IMR-90 (cell line): ENCODE measurements around the gene GAPT.

Experiments used
- CEBPB ChIP-seq: IDR thresholded peaks from 2 replicates; pipeline ENCODE4 v1.6.1; 2012; ENCODE audit warnings: low read depth, low read length, improper control_type of control experiment
- FOS ChIP-seq: fragments of 150-350 bp; IDR thresholded peaks from 2 replicates; pipeline ENCODE4 v1.6.1; 2016; ENCODE audit warnings: low read depth, low read length
- MAFK ChIP-seq: IDR thresholded peaks from 2 replicates; pipeline ENCODE4 v1.6.1; 2012; ENCODE audit warnings: low read depth, low read length, improper control_type of control experiment
- MAZ ChIP-seq: IDR thresholded peaks from 2 replicates; pipeline ENCODE4 v1.6.1; 2012; ENCODE audit warnings: low read depth, mild to moderate bottlenecking, low read length, improper control_type of control experiment, moderate library complexity, borderline replicate concordance
- POLR2A ChIP-seq: IDR thresholded peaks from 2 replicates; pipeline ENCODE4 v1.6.1; 2012; ENCODE audit warnings: mild to moderate bottlenecking, low read depth, low read length
- RCOR1 ChIP-seq: IDR thresholded peaks from 2 replicates; pipeline ENCODE4 v1.6.1; 2012; ENCODE audit warnings: mild to moderate bottlenecking, low read length, improper control_type of control experiment; ENCODE audit not compliant: insufficient replicate concordance
- RFX5 ChIP-seq: IDR thresholded peaks from 2 replicates; pipeline ENCODE4 v1.8.0; 2012; ENCODE audit warnings: low read depth, mild to moderate bottlenecking, low read length, moderate library complexity
- SMC3 ChIP-seq: fragments of 150-350 bp; IDR thresholded peaks from 2 replicates; pipeline ENCODE4 v1.6.1; 2016; ENCODE audit warnings: low read depth, mild to moderate bottlenecking, antibody characterized with exemption, low read length, moderate library complexity
- TF ChIP-seq, protein P1 (sequence below): conservative IDR thresholded peaks from 2 replicates; pipeline ENCODE4 v1.5.1; 2012; ENCODE audit warnings: mild to moderate bottlenecking, low read depth, low read length, improper control_type of control experiment
- TF ChIP-seq, protein P2 (sequence below): fragments of 150-350 bp; IDR thresholded peaks from 2 replicates; pipeline ENCODE4 v1.6.1; 2017; ENCODE audit warnings: mild to moderate bottlenecking, antibody characterized with exemption, low read length, low read depth

DNA sequence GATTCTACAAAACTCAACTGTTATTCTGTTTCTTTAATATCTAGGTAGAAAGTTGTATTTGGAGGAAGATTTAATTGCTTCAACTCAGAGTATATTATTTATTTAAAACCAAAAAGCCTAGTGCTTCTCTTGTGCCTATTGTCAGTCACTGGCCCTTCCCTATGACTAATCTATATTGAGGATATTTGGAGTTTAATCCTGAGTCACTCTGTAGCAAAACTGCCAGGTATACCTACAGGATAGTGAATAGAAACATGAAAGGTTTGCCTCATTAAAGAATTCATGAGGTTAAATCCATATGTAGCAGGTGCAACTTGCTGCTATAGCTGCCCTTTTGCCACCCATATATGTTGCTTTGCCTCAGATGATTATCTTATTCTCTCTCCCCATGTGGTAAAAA is 46.4 kb upstream of the GAPT start:
- no peak for TF ChIP-seq POLR2A
- TF ChIP-seq, protein P1, sequence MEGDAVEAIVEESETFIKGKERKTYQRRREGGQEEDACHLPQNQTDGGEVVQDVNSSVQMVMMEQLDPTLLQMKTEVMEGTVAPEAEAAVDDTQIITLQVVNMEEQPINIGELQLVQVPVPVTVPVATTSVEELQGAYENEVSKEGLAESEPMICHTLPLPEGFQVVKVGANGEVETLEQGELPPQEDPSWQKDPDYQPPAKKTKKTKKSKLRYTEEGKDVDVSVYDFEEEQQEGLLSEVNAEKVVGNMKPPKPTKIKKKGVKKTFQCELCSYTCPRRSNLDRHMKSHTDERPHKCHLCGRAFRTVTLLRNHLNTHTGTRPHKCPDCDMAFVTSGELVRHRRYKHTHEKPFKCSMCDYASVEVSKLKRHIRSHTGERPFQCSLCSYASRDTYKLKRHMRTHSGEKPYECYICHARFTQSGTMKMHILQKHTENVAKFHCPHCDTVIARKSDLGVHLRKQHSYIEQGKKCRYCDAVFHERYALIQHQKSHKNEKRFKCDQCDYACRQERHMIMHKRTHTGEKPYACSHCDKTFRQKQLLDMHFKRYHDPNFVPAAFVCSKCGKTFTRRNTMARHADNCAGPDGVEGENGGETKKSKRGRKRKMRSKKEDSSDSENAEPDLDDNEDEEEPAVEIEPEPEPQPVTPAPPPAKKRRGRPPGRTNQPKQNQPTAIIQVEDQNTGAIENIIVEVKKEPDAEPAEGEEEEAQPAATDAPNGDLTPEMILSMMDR = no peak
- no peak for TF ChIP-seq RCOR1
- TF ChIP-seq CEBPB = no peak
- TF ChIP-seq, protein P2, sequence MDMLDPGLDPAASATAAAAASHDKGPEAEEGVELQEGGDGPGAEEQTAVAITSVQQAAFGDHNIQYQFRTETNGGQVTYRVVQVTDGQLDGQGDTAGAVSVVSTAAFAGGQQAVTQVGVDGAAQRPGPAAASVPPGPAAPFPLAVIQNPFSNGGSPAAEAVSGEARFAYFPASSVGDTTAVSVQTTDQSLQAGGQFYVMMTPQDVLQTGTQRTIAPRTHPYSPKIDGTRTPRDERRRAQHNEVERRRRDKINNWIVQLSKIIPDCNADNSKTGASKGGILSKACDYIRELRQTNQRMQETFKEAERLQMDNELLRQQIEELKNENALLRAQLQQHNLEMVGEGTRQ = no peak
- no peak for TF ChIP-seq FOS
- TF ChIP-seq MAFK = no peak
- TF ChIP-seq SMC3 = no peak
- no peak for TF ChIP-seq RFX5
- no peak for TF ChIP-seq MAZ
